KOPT-K1 (cell line): ENCODE results near the gene SEL1L2.

ENCODE experiments used
- H3K27ac ChIP-seq: fragments of 200-600 bp; sonication (generic); 2 replicates; pipeline ENCODE4 v1.5.1; 2016; ENCODE audit warnings: antibody characterized with exemption, mild to moderate bottlenecking, low read depth, low read length; ENCODE audit not compliant: poor library complexity, severe bottlenecking
- H3K36me3 ChIP-seq: fragments of 200-600 bp; sonication (generic); 2 replicates; pipeline ENCODE4 v1.5.1; 2017; ENCODE audit warnings: antibody characterized with exemption, mild to moderate bottlenecking, low read length, moderate library complexity; ENCODE audit not compliant: insufficient read depth
- H3K9me3 ChIP-seq: fragments of 200-600 bp; sonication (generic); 2 replicates; pipeline ENCODE4 v1.5.1; 2017; ENCODE audit warnings: antibody characterized with exemption, low read length, mild to moderate bottlenecking; ENCODE audit not compliant: insufficient read depth, poor library complexity, severe bottlenecking

The SEL1L2 gene

GRCh38 chr20:13865156-13865555 lies 125.3 kb downstream of the SEL1L2 start:
- no peaks in the 10 kb centered on the region for H3K9me3 ChIP-seq
- H3K36me3 ChIP-seq, result no peaks in the 10 kb centered on the region
- H3K27ac ChIP-seq, result no peak overlapping the region

GRCh38 chr20:13863244-13863643 lies 127.2 kb downstream of the SEL1L2 start:
- H3K36me3 ChIP-seq, result no peaks in the 10 kb centered on the region
- no peaks in the 10 kb centered on the region for H3K9me3 ChIP-seq
- no peak overlapping the region for H3K27ac ChIP-seq

- Histone ChIP-seq H3K27ac (no peak overlapping the region), H3K9me3 (no peaks in the 10 kb centered on the region), H3K36me3 (no peaks in the 10 kb centered on the region)
Measured at GRCh38 chr20:13862245-13862644, 128.2 kb downstream of the SEL1L2 start.

GRCh38 chr20:13858871-13859270 lies 131.5 kb downstream of the SEL1L2 start:
- Histone ChIP-seq H3K36me3 (no peaks in the 10 kb centered on the region), H3K27ac (no peak overlapping the region), H3K9me3 (no peaks in the 10 kb centered on the region)

- Histone ChIP-seq H3K27ac (no peak overlapping the region), H3K36me3 (no peaks in the 10 kb centered on the region), H3K9me3 (no peaks in the 10 kb centered on the region)
Measured at GRCh38 chr20:13858439-13858838, 132.0 kb downstream of the SEL1L2 start.

- Histone ChIP-seq H3K9me3 (no peaks in the 10 kb centered on the region), H3K36me3 (no peaks in the 10 kb centered on the region), H3K27ac (no peak overlapping the region)
Measured at GRCh38 chr20:13857961-13858360, 132.5 kb downstream of the SEL1L2 start.

- Histone ChIP-seq H3K36me3 (no peaks in the 10 kb centered on the region), H3K27ac (no peak overlapping the region), H3K9me3 (no peaks in the 10 kb centered on the region)
Measured at GRCh38 chr20:13857304-13857703, 133.1 kb downstream of the SEL1L2 start.

GRCh38 chr20:13856354-13856753 lies 134.1 kb downstream of the SEL1L2 start:
- H3K9me3 ChIP-seq, result no peaks in the 10 kb centered on the region
- no peak overlapping the region for H3K27ac ChIP-seq
- no peaks in the 10 kb centered on the region for H3K36me3 ChIP-seq

- no peaks in the 10 kb centered on the region for H3K36me3 ChIP-seq
- no peaks in the 10 kb centered on the region for H3K9me3 ChIP-seq
- H3K27ac ChIP-seq, result no peak overlapping the region
Measured at GRCh38 chr20:13855613-13856012, 134.8 kb downstream of the SEL1L2 start.

GRCh38 chr20:13852306-13852705 lies 138.1 kb downstream of the SEL1L2 start:
- Histone ChIP-seq H3K36me3 (no peaks in the 10 kb centered on the region), H3K9me3 (no peaks in the 10 kb centered on the region), H3K27ac (no peak overlapping the region)

- Histone ChIP-seq H3K27ac (no peak overlapping the region), H3K36me3 (no peaks in the 10 kb centered on the region), H3K9me3 (no peaks in the 10 kb centered on the region)
Measured at GRCh38 chr20:13851279-13851678, 139.1 kb downstream of the SEL1L2 start.

GRCh38 chr20:13844296-13844695 lies 146.1 kb downstream of the SEL1L2 start:
- no peak overlapping the region for H3K27ac ChIP-seq
- H3K9me3 ChIP-seq, result no peaks in the 10 kb centered on the region
- H3K36me3 ChIP-seq, result no peaks in the 10 kb centered on the region

GRCh38 chr20:13841206-13841605 lies 149.2 kb downstream of the SEL1L2 start:
- Histone ChIP-seq H3K27ac (no peak overlapping the region), H3K9me3 (no peaks in the 10 kb centered on the region), H3K36me3 (no peaks in the 10 kb centered on the region)

GRCh38 chr20:13840093-13840465 lies 150.3 kb downstream of the SEL1L2 start:
- Histone ChIP-seq H3K36me3 (no peaks in the 10 kb centered on the region), H3K9me3 (no peaks in the 10 kb centered on the region), H3K27ac (no peak overlapping the region)

- Histone ChIP-seq H3K9me3 (no peaks in the 10 kb centered on the region), H3K36me3 (no peaks in the 10 kb centered on the region), H3K27ac (no peak overlapping the region)
Measured at GRCh38 chr20:13839421-13840092, 150.9 kb downstream of the SEL1L2 start.

- Histone ChIP-seq H3K27ac (no peak overlapping the region), H3K36me3 (no peaks in the 10 kb centered on the region), H3K9me3 (no peaks in the 10 kb centered on the region)
Measured at GRCh38 chr20:13838664-13839063, 151.8 kb downstream of the SEL1L2 start.
